ENCODE data around the gene POU4F2.
A peak's percentile ranks its signal among the peaks of the same experiment; 100 is the strongest.

The POU4F2 gene

DNA sequence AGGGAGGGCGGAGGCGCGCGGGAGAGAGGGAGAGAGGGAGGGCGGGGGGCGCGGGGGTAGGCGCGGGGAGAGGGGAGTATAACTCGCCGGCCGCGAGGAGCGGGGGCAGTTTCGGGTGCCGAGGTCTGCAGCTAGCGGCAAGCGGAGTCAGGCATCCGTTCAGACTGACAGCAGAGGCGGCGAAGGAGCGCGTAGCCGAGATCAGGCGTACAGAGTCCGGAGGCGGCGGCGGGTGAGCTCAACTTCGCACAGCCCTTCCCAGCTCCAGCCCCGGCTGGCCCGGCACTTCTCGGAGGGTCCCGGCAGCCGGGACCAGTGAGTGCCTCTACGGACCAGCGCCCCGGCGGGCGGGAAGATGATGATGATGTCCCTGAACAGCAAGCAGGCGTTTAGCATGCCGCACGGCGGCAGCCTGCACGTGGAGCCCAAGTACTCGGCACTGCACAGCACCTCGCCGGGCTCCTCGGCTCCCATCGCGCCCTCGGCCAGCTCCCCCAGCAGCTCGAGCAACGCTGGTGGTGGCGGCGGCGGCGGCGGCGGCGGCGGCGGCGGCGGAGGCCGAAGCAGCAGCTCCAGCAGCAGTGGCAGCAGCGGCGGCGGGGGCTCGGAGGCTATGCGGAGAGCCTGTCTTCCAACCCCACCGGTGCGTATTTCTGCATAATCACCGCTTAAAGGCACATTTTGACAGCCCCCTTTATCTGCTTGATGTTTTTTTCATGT lies at the start of gene POU4F2:
TSS of gene POU4F2 (plus strand) at position 108 of the 720 bp plus-strand sequence. CDS start at position 356, 248 bp downstream.
- DNase-seq (ENCODE audit: low read depth) = peak; percentile 8
- H3K4me3 ChIP-seq (ENCODE audit: control insufficient read depth, low read depth, low read length) = no peak within 1 kb of the TSS
- TF ChIP-seq CTCF (conservative IDR thresholded peaks at IDR 0.05; ENCODE audit: control insufficient read depth, insufficient read depth, low read depth, low read length) = no peak

DNA sequence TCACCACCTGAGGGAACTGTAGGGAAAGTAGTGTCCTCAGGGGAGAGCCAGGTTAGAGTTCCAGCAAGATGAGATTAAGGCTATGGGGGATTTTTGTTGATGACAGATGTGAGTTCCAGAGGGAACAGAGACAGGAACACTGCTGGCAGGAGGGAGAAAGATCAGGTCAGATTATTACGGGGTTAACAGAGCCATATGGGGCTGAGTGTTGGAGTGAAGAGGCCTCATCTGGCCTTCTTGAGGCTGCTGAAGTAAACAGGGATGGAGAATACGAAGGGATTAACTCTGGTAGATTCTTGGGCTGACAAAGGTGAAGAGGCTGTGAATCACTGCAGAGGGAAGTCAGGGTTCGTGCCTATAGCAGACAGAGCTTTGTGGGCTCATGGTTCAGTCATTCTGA lies 47.9 kb upstream of the POU4F2 start:
- TF ChIP-seq CTCF (conservative IDR thresholded peaks at IDR 0.05; ENCODE audit: control insufficient read depth, insufficient read depth, low read depth, low read length) = no peak
- no peak overlapping the region for H3K4me3 ChIP-seq (ENCODE audit: control insufficient read depth, low read depth, low read length)

GRCh38 chr4:146592019-146592418 lies 46.7 kb upstream of the POU4F2 start:
- no peak for DNase-seq (ENCODE audit: low read depth)
- H3K4me3 ChIP-seq (ENCODE audit: control insufficient read depth, low read depth, low read length) = no peak overlapping the region
- no peak for TF ChIP-seq CTCF (conservative IDR thresholded peaks at IDR 0.05; ENCODE audit: control insufficient read depth, insufficient read depth, low read depth, low read length)

More for the DNA sequence above, 47.9 kb upstream of the POU4F2 start:
- DNase-seq (ENCODE audit: low read depth) = no peak

DNA sequence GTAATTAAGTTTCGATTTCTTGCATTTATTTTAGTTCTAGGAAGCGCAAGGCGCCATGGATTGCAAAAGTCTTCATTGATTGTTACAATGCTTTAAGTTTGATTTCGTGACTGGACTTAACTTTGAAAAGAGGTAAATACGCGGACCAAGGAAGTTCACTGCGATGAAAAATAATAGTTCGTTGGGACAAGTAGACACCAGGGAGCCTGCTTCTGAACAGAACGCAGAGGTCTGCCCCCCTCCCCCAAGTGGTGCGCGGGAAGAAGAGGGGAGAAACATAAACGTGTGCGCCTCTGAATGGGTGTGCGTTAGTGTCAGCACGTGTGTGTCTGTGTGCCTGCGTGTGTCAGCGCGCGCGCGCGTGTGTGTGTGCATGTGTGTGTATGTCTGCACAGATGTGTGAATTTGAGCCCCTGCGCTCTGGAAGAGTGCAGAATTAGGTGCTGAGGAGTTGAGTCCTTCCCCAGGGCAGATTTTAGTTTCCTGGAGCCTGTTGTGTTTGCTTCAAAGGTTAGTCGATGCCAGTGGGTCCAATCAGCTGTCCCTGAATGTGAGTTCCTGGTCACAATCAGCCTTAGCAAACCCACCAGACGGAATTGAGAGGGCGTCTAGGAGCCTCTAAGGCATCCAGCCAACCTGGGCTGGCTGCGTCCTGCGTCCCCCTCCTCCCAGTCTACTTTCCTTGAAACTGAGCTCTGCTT lies 5.8 kb upstream of the POU4F2 start:
- no peak overlapping the region for H3K4me3 ChIP-seq (ENCODE audit: control insufficient read depth, low read depth, low read length)
- TF ChIP-seq CTCF (conservative IDR thresholded peaks at IDR 0.05; ENCODE audit: control insufficient read depth, insufficient read depth, low read depth, low read length) = no peak
- DNase-seq (ENCODE audit: low read depth) = no peak

- no peak for DNase-seq (ENCODE audit: low read depth)
- no peak for TF ChIP-seq CTCF (conservative IDR thresholded peaks at IDR 0.05; ENCODE audit: control insufficient read depth, insufficient read depth, low read depth, low read length)
- no peak overlapping the region for H3K4me3 ChIP-seq (ENCODE audit: control insufficient read depth, low read depth, low read length)
Observed at GRCh38 chr4:146633471-146633800, 5.3 kb upstream of the POU4F2 start.

DNA sequence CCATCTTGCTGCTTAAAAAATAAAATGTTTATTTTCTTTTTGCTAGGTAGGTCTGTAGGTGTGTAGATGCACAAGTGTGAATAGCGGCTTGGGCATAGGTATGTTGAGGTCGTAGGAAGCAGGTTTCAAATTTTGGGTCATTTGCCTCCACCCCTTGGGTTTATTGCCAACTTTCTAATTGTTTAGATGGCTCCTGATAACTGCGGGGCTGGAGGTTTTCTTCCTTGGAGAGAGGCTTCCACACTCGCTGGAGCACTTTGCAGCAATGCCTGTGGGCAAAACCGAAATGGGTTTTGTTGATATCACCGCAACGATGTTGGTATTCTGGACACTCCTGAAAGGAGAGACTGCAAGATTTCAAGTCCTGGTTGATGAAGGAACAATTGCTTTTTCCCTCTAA lies 3.9 kb upstream of the POU4F2 start:
- no peak for TF ChIP-seq CTCF (conservative IDR thresholded peaks at IDR 0.05; ENCODE audit: control insufficient read depth, insufficient read depth, low read depth, low read length)
- H3K4me3 ChIP-seq (ENCODE audit: control insufficient read depth, low read depth, low read length) = no peak overlapping the region
- DNase-seq (ENCODE audit: low read depth) = no peak

Measured in fibroblast of mammary gland (primary cell).